HG02885 (cell line): ENCODE results near the gene GP5.

Experiments used
- ATAC-seq: cut with Tn5 transposase; IDR thresholded peaks from one replicate; pipeline ENCODE4 v1.9.1; 2021; ENCODE audit warnings: mild to moderate bottlenecking; ENCODE audit not compliant: unreplicated experiment, poor library complexity

Gene GP5

GRCh38 chr3:194351952-194352536 is 47.0 kb downstream of the GP5 start:
- ATAC-seq: no peak

- no peak for ATAC-seq
Measured at GRCh38 chr3:194351080-194351672, 47.9 kb downstream of the GP5 start, which contains the start of gene CPN2. CPN2 (minus strand) TSS chr3:194351328; CDS start chr3:194342702, 8,626 bp downstream.

GRCh38 chr3:194350726-194351071 is 48.4 kb downstream of the GP5 start:
- no peak for ATAC-seq

DNA sequence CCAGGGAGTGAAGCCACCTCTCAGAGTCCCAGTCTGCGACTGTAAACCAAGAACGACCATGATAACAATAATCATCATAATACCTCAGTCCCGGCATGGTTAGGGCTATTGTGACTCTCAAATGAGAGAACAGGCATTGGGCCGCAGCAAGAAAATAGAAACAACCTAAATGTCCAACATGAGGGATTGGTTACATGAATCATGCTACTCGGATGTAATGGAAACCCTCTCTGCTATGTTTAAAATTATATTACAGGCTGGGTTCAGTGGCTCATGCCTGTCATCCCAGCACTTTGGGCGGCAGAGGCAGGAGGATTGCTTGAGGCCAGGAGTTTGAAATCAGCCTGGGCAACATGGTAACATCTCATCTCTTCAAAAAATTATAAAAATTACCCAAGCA is 50.7 kb downstream of the GP5 start:
- no peak for ATAC-seq

DNA sequence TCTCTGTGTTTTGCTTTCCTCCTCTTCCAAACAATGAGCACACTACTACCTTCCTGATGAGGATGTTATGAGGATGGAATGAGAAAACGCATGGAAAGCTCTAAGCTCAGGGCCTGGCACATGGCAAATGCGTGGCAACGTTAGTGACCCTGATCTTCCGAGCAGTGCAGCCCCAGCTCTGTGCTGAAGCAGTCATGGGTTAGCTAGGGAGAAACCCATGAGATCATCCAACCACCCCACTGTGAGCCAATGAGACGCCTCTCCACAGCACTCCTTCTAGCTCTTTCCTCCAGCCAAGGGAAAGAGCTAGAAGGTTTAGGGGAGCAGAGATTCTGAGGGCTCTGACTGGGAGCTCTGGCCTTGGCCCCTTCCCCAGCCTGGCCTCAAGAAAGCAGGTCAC is 52.4 kb downstream of the GP5 start:
- ATAC-seq: no peak

GRCh38 chr3:194346035-194346434 is 53.0 kb downstream of the GP5 start:
- ATAC-seq: no peak
